ENCODE data around the gene ARL14EPL. TPM values are rescaled to one million over a fixed set of nuclear protein-coding genes. Genes with fewer than 3 reads are reported as not detected.

The ARL14EPL gene
- total and polyA plus RNA-seq, 2 donors (not counting 3 experiments of a cell fraction or from before 2014, with no cell fraction given), result 0.10 to 0.58 TPM

- CTCF ChIA-PET, result interaction anchor here (1.1 to 1.5 kb wide), 2 partner anchors 10 to 12 kb away, joined by 3 read pairs; no protein-coding TSS in a partner anchor
- no TSS peak for BruUV-seq (replicated peaks)
Measured at GRCh38 chr5:116025866-116026265, 6.4 kb upstream of the ARL14EPL start.

DNA sequence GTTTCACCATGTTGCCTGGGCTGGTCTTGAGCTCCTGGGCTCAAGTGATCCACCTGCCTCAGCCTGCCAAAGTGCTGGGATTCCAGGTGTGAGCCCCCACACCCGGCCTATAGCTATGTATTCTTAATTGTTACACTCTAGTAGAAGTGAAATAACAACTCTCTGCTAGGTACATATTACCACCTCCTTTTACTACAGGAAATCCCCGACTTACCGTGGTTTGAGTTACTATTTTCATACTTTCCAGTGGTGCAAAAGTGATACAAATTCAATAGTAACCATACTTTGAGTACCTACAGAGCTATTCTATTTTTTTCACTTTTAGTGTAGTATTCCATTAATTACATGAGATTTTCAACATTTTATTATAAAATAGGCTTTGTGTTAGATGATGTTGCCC is 719 bp downstream of the ARL14EPL start:
- TF ChIP-seq JUN (IDR thresholded peaks at IDR 0.05; ENCODE audit: borderline replicate concordance, insufficient read depth, insufficient read length, low read depth) (no peak), MAX (IDR thresholded peaks at IDR 0.05; ENCODE audit: insufficient read depth, insufficient read length) (no peak), GATA2 (IDR thresholded peaks at IDR 0.05; ENCODE audit: insufficient read depth, insufficient read length, low read depth, low read length) (no peak)
- TF ChIP-seq, protein P1, sequence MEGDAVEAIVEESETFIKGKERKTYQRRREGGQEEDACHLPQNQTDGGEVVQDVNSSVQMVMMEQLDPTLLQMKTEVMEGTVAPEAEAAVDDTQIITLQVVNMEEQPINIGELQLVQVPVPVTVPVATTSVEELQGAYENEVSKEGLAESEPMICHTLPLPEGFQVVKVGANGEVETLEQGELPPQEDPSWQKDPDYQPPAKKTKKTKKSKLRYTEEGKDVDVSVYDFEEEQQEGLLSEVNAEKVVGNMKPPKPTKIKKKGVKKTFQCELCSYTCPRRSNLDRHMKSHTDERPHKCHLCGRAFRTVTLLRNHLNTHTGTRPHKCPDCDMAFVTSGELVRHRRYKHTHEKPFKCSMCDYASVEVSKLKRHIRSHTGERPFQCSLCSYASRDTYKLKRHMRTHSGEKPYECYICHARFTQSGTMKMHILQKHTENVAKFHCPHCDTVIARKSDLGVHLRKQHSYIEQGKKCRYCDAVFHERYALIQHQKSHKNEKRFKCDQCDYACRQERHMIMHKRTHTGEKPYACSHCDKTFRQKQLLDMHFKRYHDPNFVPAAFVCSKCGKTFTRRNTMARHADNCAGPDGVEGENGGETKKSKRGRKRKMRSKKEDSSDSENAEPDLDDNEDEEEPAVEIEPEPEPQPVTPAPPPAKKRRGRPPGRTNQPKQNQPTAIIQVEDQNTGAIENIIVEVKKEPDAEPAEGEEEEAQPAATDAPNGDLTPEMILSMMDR (IDR thresholded peaks at IDR 0.05; ENCODE audit: extremely low read depth in 1 of 2, insufficient read depth in 1 of 2, low read depth in 1 of 2, low read length in 2 of 2), result no peak
- no TSS peak for BruUV-seq (replicated peaks)

More at GRCh38 chr5:116025866-116026265, 6.4 kb upstream of the ARL14EPL start:
- intact Hi-C loops (cut with micrococcal nuclease) (no loop called here), dilution Hi-C loops (cut with MboI; ENCODE audit: extremely low pct_ligation_motif_present, low sequenced_read_pairs) (no loop called here)
- Histone ChIP-seq H2AFZ (ENCODE audit: low read depth, low read length) (no peak overlapping the region), H3K9me1 (replicated peaks; ENCODE audit: control insufficient read depth, extremely low read depth, insufficient read depth, low read length) (no peaks in the 10 kb centered on the region), H3K9ac (replicated peaks; ENCODE audit: extremely low read depth, insufficient read depth, low read length) (no peak overlapping the region), H3K27ac (ENCODE audit: insufficient read depth, low read depth, low read length) (no peak overlapping the region), H4K20me1 (replicated peaks; ENCODE audit: control insufficient read depth, extremely low read depth, insufficient read depth, low read length) (no peaks in the 10 kb centered on the region), H3K4me3 (replicated peaks in 1 of 3; ENCODE audit: insufficient read depth in 1 of 3, low read depth in 1 of 3, low read length in 3 of 3) (no peak overlapping the region), H3K4me1 (ENCODE audit: control insufficient read depth, extremely low read depth, insufficient read depth, low read length) (no peaks in the 10 kb centered on the region), H3K27me3 (ENCODE audit: control insufficient read depth in 2 of 2, insufficient read depth in 2 of 2, low read length in 2 of 2) (no peaks in the 10 kb centered on the region), H3K9me3 (replicated peaks; ENCODE audit: control insufficient read depth, insufficient read depth, low read length) (no peaks in the 10 kb centered on the region), H3K4me2 (ENCODE audit: insufficient read depth, low read length) (no peak overlapping the region), H3K36me3 (ENCODE audit: control insufficient read depth in 2 of 2, extremely low read depth in 1 of 2, insufficient read depth in 2 of 2, low read length in 2 of 2) (no peaks in the 10 kb centered on the region), H3K79me2 (ENCODE audit: control insufficient read depth, insufficient read depth, low read length) (no peaks in the 10 kb centered on the region)
- FAIRE-seq, result no peak
- TF ChIP-seq POLR2A (IDR thresholded peaks at IDR 0.05; ENCODE audit: low read depth, low read length), result no peak
- DNase-seq (ENCODE audit: low read depth, low spot score), result no peak
- POLR2A ChIA-PET, result no interaction called here

More for the DNA sequence above, 719 bp downstream of the ARL14EPL start:
- Histone ChIP-seq H3K27ac (ENCODE audit: insufficient read depth, low read depth, low read length) (no peak overlapping the region), H3K9ac (replicated peaks; ENCODE audit: extremely low read depth, insufficient read depth, low read length) (no peak overlapping the region), H2AFZ (ENCODE audit: low read depth, low read length) (no peak overlapping the region), H3K9me1 (replicated peaks; ENCODE audit: control insufficient read depth, extremely low read depth, insufficient read depth, low read length) (no peaks in the 10 kb centered on the region), H4K20me1 (replicated peaks; ENCODE audit: control insufficient read depth, extremely low read depth, insufficient read depth, low read length) (no peaks in the 10 kb centered on the region), H3K27me3 (ENCODE audit: control insufficient read depth in 2 of 2, insufficient read depth in 2 of 2, low read length in 2 of 2) (no peaks in the 10 kb centered on the region), H3K4me2 (ENCODE audit: insufficient read depth, low read length) (no peak overlapping the region), H3K9me3 (replicated peaks; ENCODE audit: control insufficient read depth, insufficient read depth, low read length) (no peaks in the 10 kb centered on the region), H3K4me3 (replicated peaks in 1 of 3; ENCODE audit: insufficient read depth in 1 of 3, low read depth in 1 of 3, low read length in 3 of 3) (no peak overlapping the region), H3K4me1 (ENCODE audit: control insufficient read depth, extremely low read depth, insufficient read depth, low read length) (peaks cover 14% of the 10 kb centered on the region), H3K79me2 (ENCODE audit: control insufficient read depth, insufficient read depth, low read length) (no peaks in the 10 kb centered on the region), H3K36me3 (ENCODE audit: control insufficient read depth in 2 of 2, extremely low read depth in 1 of 2, insufficient read depth in 2 of 2, low read length in 2 of 2) (no peaks in the 10 kb centered on the region)
- CTCF ChIA-PET, result interaction anchor here (0.7 to 3.1 kb wide), 8 partner anchors 11 to 724 kb away, joined by 3 to 34 read pairs (median 6); partner anchors contain the start of gene LVRN
- POLR2A ChIA-PET, result no interaction called here
- no peak for DNase-seq (ENCODE audit: low read depth, low spot score)
- dilution Hi-C loops (cut with MboI; ENCODE audit: extremely low pct_ligation_motif_present, low sequenced_read_pairs) (no loop called here), intact Hi-C loops (cut with micrococcal nuclease) (loop anchor here (1.0 to 5.0 kb wide), 6 partner anchors 54 to 406 kb away; partner anchors contain the start of genes AP3S1, ATG12, LVRN and TMED7)
- no peak for FAIRE-seq
